Glutamatergic neuron (in vitro differentiated cells): ENCODE measurements around the gene F12. TPM values are rescaled to one million over a fixed set of nuclear protein-coding genes. Genes with fewer than 3 reads are reported as not detected.

Experiments
- DNase-seq: peaks from one replicate; pipeline ENCODE4 v3.0.0; 2022
- H3K27ac Mint-ChIP-seq: one replicate; pipeline ENCODE4 v1.8.0; 2020; ENCODE audit warnings: mild to moderate bottlenecking, mixed read lengths, inconsistent platforms; ENCODE audit not compliant: unreplicated experiment
- H3K27me3 Mint-ChIP-seq: one replicate; pipeline ENCODE4 v1.8.0; 2020; ENCODE audit warnings: mild to moderate bottlenecking, moderate library complexity, mixed read lengths, inconsistent platforms; ENCODE audit not compliant: unreplicated experiment
- H3K36me3 Mint-ChIP-seq: one replicate; pipeline ENCODE4 v1.8.0; 2020; ENCODE audit warnings: mild to moderate bottlenecking, mixed read lengths, inconsistent platforms; ENCODE audit not compliant: unreplicated experiment
- H3K4me1 Mint-ChIP-seq: one replicate; pipeline ENCODE4 v1.8.0; 2020; ENCODE audit warnings: mild to moderate bottlenecking, low read depth, mixed read lengths, inconsistent platforms; ENCODE audit not compliant: unreplicated experiment
- H3K4me3 Mint-ChIP-seq: one replicate; pipeline ENCODE4 v1.8.0; 2020; ENCODE audit warnings: mild to moderate bottlenecking, mixed read lengths, inconsistent platforms; ENCODE audit not compliant: unreplicated experiment
- H3K9me3 Mint-ChIP-seq: one replicate; pipeline ENCODE4 v1.8.0; 2020; ENCODE audit warnings: mild to moderate bottlenecking, moderate library complexity, mixed read lengths, inconsistent platforms; ENCODE audit not compliant: unreplicated experiment
- CTCF ChIP-seq: fragments of 200-600 bp; sonication (generic); IDR thresholded peaks from one replicate; pipeline ENCODE4 v1.5.0; 2021; ENCODE audit not compliant: partially characterized antibody, unreplicated experiment
- total RNA-seq: library from RNA; stranded (reverse); fragmentation: NEBNext Ultra II Directional; extraction: Animal tissue kit (Norgen Biotek cat#: 25700); gene quantifications from one replicate; pipeline ENCODE4 v1.2.1, GENCODE V29; 2021; ENCODE audit not compliant: unreplicated experiment

F12 gene
- total RNA-seq, 1 donor from 2014 or later = 5.4 TPM

GRCh38 chr5:177433658-177434217 lies 24.4 kb upstream of the F12 start:
- H3K9me3 Mint-ChIP-seq = no peaks in the 10 kb centered on the region
- H3K36me3 Mint-ChIP-seq = no peaks in the 10 kb centered on the region
- peaks cover 3% of the 10 kb centered on the region for H3K4me1 Mint-ChIP-seq
- peaks cover 7% of the 10 kb centered on the region for H3K27me3 Mint-ChIP-seq
- no peak overlapping the region for H3K27ac Mint-ChIP-seq
- H3K4me3 Mint-ChIP-seq = no peak overlapping the region
- no peak for TF ChIP-seq CTCF
- no peak for DNase-seq

GRCh38 chr5:177432839-177433657 lies 23.7 kb upstream of the F12 start:
- Mint-ChIP-seq H3K9me3 (no peaks in the 10 kb centered on the region), H3K4me3 (no peak overlapping the region), H3K36me3 (no peaks in the 10 kb centered on the region), H3K4me1 (peaks cover 3% of the 10 kb centered on the region), H3K27me3 (peaks cover 5% of the 10 kb centered on the region), H3K27ac (no peak overlapping the region)
- DNase-seq = no peak
- no peak for TF ChIP-seq CTCF

DNA sequence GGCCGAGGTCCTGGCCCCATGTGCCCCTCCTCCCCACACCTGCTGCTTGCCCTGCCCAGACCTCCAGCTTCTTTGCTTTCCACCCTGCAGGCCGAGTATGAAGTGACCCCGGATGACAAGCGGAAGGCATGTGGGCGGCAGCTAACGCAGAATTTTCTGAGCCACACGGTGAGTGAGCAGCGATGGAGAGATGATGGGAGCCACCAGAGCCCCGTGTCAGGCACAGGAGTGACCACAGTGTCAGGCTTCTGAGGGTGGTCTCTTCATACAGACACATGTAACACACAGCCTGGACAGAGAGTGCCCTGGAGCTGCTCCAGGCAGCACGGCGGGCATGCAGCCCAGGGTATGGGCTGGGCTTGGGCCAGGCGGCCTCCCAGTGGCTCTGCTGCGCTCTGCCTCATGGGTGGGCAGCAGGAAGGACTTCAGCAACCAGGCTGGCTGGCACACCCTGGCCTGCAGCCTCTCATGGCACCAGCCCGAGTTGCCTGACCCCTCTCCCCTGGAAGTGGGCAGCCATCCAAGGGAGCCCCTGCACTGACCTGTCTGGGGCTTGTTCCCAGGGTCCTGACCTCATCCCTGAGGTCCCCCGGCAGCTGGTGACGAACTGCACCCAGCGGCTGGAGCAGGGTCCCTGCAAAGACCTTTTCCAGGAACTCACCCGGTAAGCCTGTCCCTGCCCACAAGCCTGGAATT lies 22.9 kb upstream of the F12 start:
- no peaks in the 10 kb centered on the region for H3K36me3 Mint-ChIP-seq
- no peak overlapping the region for H3K27ac Mint-ChIP-seq
- no peaks in the 10 kb centered on the region for H3K9me3 Mint-ChIP-seq
- H3K4me3 Mint-ChIP-seq = no peak overlapping the region
- H3K27me3 Mint-ChIP-seq = peaks cover 5% of the 10 kb centered on the region
- H3K4me1 Mint-ChIP-seq = peaks cover 5% of the 10 kb centered on the region
- TF ChIP-seq CTCF = no peak
- DNase-seq = no peak

DNA sequence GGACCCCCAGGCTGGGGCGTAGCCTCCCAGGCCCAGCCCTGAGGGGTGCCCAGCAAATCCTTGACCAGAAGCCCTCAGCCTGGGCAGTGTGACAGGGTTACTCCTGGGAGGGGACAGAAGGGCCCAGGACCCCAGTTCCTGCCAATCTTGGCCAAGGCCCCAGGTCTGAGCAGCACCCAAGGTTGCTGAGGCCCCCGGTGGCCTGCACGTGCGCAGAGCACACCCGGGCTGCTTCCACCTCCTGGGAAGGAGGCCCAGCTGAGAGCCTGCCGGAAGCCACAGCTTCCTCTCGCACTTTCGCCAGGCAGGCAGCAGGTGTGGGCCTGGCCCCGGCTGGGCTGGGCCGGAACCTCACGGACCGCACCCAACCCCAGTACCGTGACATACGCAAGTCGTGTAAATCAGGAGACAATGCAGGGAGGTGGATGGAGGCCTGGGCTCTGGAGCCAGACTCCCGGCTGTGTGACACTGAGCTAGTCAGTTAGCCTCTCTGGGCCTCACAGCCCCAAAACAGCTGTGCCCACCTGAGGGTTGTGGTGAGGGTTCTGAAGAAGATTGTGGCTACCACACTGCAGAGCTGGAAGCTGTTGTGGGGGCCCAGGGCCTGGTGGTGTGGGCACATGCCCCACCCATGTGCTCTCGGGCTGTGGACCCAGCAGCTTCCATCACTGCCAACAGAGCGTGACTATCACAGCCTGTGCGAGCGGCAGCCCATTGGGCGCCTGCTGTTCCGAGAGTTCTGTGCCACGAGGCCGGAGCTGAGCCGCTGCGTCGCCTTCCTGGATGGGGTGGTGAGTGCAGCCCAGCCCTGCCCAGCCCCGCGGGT lies 22.2 kb upstream of the F12 start:
- no peak for TF ChIP-seq CTCF
- H3K4me1 Mint-ChIP-seq = peaks cover 5% of the 10 kb centered on the region
- H3K27ac Mint-ChIP-seq = no peak overlapping the region
- DNase-seq = no peak
- no peaks in the 10 kb centered on the region for H3K36me3 Mint-ChIP-seq
- no peaks in the 10 kb centered on the region for H3K9me3 Mint-ChIP-seq
- H3K27me3 Mint-ChIP-seq = peaks cover 5% of the 10 kb centered on the region
- H3K4me3 Mint-ChIP-seq = no peak overlapping the region
